Activated T-cell treated with anti-CD3 and anti-CD28 coated beads, Interleukin-2, amount 50 U/mL, for 48 hours (primary cell): ENCODE results near the gene GRK4.
"Not testable (repeated sequence)": the region's sequence is repeated elsewhere in the genome, so short reads cannot be mapped to it uniquely, and the experiment has no call there.

Experiments
- DNase-seq, 2 experiments: peaks; one replicate each; pipeline ENCODE4 v3.0.0-alpha.2; 2020

GRK4 gene

DNA sequence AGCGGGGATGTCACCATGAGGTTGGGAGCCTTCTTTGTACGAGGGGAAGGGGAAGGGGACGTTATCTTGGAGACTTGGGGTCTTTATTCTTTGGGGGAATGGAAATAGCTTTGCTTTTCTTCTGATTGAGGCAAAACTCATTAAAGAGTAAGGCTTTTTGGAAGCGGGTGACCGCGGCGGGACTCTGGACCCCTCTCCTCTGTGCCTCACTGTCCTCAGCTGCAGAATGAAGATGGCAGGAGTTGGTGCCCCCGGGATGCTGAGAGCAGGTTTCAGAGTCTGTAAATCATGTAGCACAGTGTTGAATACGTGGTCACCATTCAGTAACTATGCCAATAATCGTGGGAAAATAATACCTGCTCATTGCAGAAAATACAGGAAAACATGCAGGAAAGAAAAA, 78.9 kb downstream of the GRK4 start:
- DNase-seq: no peak

DNA sequence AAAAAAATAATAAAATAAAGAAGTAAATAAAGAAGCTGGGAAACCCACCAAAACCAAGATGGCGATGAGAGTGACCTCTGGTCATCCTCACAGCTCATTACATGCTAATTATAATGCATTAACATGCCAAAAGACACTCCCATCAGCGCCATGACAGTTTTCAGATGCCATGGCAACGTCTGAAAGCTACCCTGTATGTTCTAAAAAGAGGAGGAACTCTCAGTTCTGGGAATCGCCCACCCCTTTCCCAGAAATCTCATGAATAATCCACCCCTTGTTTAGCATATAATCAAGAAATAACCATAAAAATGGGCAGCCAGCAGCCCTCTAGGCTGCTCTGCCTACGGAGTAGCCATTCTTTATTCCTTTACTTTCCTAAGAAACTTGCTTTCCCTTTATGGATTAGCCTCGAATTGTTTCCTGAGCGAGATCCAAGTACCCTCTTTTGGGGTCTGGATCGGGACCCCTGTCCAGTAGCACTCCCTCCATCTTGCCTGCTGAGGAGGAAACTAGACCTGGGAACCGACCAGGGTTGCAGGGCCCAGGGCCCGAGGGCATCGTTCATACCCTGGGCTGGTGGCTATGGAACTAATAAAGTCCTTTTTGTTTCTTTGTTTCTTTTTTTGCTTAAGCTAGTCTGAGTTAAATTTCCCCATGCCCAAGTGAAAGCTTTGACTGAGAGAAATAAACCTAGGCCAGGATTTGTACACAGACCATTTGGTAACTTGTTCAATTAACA, 80.1 kb downstream of the GRK4 start:
- no peak for DNase-seq

DNA sequence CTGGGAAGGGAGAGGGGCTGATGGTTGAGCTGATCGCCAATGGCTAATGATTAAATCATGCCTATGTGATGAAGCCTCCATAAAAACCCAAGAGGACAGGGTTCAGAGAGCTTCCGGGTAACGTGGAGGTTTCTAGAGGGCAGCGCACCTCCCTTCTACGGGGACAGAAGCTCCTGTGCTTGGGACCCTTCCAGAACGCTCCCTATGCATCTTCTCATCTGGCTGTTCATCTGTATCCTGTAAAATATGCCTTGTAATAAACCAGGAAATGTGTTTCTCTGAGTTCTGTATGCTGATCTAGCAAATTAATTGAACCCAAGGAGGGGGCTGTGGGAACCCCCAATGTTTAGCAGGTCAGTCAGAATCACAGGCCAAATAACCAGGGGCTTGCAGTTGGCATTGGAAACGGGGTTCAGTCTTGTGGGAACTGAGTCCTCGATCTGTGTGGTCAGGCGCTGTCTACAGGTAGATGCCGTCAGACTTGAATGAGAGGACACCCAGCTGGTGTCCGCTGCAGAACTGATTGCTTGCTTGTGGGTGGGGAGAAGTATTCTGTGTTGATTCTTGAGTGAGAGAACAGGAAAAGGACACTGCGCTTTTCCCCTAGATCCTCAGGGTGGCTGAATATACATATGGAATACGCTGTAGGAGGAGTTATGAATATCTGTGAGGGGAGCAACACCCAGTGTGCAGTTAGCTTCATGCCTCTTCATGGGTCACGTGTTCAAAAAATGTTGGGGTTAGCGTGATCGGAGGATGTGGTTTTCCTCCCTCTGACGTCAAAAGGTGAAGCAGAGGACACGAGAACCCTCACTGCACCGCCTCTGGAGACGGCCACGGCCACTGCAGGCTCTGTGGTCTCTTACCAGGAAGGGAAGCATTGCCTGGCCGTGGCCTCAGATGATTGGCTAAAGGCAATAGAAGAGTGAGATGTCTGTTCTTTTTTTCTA, 81.8 kb downstream of the GRK4 start:
- DNase-seq: peak; percentile 63 to 72

DNA sequence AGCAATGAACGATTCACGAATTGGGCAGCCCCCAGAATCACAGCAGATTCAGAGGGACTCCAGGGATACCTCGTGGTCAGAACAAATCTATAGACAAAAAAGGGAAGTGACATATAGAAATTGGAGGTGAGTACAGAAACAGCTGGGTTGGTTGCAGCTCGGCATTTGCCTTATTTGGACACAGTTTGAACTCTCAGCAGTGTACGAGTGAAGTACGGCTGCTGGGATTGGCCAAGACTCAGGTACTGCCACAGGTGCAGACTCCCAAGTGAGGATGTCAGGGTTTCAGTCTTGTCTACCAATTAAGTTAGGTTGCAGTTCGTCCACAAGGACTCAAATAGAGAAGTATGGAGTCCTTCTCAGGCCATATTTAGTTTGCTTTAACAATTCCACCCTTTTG, 82.8 kb downstream of the GRK4 start:
- DNase-seq: no peak

DNA sequence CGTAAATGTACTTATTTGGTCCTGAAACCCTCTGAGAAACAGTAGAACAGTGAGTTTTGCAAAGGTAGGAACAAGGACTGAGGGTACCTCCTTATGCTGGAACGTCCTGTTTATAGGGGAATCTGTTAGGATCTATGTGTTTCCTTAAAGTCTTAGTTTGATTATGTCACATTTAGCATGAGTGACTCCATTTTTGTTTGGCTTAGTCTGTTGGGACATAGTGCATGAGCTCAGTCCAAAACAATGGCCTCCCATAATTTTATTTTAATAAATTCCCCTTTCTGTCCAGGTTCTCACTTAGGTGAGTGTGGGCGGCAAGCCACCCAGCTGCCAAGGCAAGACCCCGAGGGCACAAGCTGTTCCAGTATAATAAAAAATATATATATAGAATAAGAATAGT, 83.3 kb downstream of the GRK4 start:
- no peak for DNase-seq

DNA sequence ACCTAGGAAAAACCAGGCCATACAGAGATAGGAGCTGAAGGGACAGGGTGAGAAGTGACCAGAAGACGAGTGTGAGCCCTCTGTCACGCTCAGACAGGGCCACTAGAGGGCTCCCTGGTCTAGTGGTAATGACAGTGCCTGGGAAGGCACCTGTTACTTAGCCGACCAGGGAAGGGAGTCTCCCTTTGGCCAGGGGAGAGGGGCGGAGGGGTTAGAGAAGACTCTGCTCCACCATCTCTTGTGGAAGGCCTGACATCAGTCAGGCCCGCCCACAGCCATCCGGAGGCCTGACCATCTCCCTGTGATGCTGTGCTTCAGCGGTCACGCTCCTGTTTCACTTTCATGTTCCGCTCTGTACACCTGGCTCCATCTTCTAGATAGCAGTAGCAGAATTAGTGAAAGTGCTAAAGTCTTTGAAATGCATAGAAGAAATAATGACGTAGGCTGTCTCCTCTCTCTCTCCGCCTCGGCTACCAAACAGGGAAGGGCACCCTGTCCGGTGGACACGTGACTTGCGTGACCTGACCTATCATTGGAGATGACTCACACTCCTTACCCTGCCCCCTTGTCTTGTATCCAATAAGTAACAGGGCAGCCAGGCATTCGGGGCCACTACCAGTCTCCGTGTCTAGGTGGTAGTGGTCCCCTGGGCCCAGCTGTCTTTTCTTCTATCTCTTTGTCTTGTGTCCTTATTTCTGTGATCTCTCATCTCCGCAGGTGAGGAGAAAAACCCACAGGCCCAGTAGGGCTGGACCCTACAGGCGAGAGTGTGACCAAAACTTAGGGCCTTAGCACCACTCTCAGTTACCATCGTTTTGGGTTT, 84.3 kb downstream of the GRK4 start:
- peak; percentile 84 to 87 for DNase-seq

DNA sequence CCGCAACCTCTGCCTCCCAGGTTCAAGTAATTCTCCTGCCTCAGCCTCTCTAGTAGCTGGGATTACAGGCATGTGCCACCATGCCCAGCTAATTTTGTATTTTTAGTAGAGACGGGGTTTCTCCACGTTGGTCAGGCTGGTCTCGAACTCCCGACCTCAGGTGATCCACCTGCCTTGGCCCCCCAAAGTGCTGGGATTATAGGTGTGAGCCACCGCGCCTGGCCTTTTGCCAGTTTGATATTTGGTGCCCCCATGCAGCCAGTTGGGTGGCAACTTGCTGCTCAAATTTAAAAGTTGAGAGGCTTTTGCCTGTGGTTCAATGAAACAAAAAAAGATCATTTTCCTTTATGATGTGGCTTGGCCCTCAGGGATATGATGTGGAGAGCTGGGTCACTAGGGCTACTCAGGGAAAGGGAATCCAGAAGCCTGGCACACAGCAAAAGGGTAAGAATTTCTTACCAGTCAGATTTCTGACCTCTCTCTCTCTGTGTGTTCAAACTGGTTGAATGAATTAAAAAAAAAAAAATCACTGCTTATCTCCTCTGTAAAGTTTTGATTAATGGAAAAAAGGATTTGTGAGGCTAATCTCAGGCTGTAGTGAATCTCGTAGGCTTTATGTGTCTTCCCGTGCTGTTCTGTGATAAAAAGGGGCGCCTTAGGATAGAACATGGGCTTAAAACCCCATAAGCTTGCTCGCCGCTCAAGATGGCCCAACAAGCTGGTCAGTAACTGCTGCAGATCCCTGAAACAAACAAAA, 87.9 kb downstream of the GRK4 start:
- DNase-seq: not testable (repeated sequence)

DNA sequence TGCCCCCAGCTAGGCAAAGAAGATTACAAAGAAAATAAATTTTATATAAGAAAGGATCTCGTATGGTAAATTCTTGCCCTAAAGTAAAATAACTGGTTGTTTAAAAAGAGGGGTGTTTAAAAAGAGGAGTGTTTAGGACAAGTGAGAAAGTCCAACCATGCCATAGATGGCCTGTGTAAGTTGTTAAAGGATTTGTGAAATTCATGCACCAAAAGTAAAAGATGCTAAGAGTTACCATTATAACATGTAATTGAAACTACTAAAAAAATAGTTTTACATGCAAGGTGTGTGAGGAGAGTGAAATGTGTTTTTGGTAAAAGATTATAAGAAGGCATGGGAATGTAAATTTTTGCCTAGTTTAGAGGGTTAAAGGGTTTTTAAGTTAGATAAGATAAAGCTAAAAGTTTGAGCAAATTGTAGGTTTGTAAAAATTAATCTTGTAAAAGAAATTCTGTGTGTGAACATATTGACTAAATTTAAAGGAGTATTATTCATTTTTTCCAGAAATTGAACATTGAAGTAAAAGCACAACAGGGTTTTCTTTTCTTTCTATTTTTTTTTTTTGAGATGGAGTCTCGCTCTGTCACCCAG, 90.9 kb downstream of the GRK4 start:
- no peak for DNase-seq

DNA sequence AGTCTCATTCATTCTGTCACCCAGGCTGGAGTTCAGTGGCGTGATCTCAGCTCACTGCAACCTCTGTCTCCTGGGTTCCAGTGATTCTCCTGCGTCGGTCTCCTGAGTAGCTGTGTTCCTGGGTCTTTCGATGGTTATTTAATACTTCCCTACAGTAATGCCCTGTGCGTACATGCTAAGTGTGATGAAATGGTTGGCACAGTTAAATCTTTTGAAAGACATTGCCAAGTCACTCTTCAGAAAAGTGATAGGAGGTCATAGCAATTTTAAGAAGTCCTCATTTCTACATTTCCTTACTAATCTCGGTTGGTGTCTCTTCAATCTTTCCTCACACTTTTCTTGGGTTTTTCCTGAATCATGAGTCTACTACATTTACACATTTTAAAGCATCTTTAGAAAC, 96.6 kb downstream of the GRK4 start:
- no peak for DNase-seq

DNA sequence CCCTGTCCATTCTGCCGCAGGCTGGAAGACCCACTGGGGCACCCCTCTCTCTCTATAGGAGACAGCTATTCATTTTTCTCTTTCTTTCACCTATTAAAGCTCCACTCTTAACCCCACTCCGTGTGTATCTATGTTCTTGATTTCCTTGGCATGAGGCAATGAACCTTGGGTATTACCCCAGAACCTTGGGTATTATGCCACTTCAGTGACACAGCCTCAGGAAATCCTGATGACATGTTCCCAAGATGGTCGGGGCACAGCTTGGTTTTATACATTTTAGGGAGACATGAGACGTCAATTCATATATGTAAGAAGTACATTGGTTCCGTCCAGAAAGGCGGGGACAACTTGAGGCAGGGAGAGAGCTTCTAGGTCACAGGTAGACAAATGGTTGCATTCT, 97.6 kb downstream of the GRK4 start:
- no peak for DNase-seq

DNA sequence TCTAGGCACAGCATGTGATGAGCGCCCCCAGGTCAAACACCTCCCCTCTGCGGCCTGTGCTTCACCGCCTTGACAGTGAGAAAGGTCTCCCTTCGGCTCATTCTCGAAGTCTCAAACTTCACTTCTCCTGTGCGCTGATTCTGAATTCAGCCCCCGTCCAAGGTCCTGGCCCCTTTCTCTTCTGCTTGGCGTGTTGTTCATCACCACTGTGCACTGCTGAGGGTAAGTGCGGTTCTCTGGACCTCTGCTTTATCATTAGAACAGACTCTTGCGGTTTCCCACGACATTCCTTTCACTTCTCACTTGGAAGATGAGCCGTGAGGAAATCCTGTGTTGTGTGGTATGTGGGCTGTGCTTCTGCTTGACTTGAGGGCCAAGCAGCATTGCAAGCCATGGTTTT, 99.1 kb downstream of the GRK4 start:
- no peak for DNase-seq

DNA sequence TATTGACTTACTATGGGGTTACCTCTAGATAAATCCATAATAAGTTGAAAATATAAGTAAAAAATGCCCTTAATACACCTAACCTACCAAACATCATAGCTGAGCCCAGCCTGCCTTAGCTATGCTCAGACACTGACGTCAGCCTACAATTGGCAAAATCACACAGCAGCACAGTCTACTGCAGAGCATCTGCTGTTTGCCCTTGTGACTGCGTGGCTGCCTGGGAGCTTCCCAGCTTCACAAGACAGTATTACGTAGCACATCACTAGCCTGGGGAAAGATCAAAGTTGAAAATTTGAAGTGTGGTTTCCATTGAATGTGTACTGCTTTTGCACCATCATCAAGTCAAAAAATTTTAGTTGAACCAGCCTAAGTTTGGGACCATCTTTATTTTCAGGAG, 102.2 kb downstream of the GRK4 start:
- no peak for DNase-seq

DNA sequence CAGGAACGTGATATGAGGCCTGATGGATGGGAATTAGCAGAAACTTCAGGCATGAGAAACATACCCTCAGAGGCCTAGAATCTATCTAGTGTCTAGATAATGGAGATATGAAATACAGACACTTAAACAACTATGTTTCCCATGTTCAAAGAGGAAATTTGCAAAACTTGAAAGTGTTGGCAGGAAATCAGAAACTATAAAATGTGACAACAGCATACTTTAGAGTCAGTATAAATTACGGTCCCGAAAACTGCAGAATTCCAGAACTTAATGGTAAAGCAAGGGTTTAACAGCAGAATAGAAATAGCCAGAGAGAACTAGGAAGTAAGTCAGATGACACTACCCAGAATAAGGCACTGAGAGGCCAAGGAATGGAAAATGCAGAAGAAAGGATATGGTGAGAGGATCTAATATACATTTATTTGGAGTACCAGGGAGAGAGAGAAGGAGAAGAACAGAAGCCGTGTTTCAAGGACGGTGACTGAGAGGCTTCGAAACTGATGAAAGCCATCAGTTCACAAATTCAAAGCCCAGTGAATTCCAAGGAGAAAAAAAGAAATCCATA, 103.5 kb downstream of the GRK4 start:
- DNase-seq: no peak

DNA sequence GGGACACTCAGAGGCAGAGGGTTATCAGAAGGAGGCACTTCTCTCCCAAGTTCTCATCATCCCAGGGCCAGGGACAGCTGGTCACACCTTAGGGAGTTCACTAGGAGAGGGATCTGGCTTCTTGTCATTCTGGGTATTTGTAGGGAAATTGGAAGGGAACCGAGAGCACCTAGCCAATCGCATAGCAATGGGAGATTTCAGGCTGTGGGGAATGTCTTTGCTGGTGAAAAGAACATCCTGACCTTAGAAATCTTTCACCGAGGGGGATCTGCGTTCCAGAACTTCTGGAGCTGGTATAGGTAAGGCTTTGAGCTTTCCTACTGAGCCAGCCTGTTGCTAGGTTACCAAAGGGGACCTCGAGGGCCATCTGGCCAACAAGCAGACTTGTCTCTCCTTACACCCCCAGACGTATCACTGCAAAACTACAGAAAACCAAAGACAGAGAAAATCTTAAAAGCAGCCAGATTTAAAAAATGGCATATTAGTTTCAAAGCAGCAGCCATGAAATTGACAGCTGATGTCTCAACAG, 104.2 kb downstream of the GRK4 start:
- DNase-seq: no peak

DNA sequence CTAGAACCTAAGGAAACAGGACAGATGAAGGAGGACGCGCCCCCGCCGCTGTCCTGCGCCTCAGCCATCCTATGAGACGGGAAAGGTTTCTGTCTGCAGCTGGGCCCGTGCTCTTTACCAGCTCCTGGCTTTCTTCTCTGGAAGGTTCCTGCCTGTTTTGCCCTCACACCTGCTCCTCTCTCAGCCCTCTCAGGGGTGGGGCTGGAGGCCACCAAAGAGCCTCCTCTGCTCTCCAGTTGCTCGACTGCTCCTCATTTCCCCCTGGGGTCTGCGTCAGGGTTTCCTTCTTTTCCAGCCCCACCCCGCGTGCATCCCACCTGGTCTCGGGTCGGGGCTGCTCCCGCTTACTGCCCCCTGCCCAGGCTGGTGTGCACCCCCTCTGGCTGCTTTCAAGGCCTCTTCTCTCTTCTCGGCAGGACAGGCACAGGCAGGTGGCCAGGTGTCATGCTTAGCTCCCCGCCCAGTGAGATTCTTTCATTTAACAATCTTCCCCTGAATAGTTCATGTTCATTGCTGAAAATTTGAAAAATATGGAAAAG, 106.4 kb downstream of the GRK4 start:
- DNase-seq: no peak

DNA sequence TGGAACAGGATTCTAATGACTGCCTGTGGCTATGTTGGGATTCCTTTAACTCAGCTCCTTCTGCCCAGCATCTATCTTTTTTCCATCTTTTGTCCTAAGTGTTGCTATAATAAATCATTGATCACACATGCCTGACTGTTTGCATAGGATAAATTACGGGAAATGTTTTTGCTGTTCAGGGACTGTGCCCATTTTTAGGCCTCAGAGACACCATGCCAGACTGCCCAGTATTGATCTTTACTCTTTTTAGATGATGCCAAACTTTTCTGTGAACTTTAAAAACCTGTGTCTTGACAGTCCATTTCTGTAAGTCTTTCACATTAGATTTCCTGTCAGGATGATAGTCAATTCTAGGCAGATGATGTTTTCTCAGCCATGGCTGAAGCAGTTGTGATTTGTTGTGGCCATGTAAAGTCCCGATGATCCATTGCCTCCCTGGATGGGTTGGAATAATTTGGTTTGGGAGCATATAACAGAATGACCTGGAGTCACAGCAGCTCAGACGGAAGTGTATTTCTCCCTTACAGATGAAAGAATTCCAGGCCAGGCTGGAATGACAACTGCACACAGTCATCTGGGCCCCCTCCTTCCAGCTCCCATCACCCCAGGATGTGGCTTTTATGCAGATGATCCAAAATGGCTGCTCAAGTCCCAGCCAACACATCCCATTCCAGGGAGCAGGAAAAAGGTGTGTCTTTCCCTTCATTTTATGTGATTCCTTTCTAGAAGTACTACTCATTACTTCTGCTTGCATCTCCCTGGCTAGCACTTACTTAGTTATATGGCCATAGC, 107.5 kb downstream of the GRK4 start:
- no peak for DNase-seq

DNA sequence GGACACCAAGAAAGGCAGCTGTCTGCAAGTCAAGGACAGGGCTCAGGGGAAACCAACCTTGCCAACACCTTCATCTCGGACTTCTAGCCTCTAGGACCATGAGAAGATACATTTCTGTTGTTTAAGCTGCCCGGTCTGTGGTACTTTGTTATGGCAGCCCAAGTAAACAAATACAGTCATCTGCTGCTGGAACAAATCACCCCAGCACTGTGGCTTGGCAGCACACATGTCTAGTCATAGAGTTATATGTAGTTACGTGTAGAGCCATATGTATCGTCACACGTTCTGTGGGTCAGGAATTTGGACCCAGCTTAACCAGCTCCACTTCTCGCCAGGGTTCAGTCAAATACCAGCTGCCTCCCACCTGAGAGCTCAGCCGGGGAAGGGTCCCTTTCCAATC, 108.4 kb downstream of the GRK4 start:
- no peak for DNase-seq

DNA sequence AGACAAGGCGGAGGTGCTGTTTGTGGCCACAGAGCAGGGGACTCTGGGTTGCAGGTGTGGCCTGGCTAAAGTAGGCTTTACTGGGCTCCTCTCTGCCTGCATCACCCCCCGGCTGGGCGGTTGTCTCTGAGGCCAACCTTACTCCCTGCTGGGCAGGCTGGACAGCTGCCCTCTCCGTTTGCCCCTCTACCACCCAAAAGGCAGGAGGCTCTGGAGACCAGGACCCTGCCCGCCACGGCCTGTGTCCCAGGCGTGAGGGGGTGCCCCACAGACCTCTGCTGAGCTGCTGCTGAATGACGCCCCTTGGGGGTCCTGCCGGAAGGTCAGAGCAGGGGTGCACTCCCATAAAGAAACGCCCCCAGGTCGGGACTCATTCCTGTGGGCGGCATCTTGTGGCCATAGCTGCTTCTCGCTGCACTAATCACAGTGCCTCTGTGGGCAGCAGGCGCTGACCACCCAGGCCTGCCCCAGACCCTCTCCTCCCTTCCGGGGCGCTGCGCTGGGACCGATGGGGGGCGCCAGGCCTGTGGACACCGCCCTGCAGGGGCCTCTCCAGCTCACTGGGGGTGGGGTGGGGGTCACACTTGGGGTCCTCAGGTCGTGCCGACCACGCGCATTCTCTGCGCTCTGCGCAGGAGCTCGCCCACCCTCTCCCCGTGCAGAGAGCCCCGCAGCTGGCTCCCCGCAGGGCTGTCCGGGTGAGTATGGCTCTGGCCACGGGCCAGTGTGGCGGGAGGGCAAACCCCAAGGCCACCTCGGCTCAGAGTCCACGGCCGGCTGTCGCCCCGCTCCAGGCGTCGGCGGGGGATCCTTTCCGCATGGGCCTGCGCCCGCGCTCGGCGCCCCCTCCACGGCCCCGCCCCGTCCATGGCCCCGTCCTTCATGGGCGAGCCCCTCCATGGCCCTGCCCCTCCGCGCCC, 110.0 kb downstream of the GRK4 start:
- DNase-seq: no peak
